T follicular helper cell (primary cell): ENCODE measurements around the gene SLC9A2.

Source experiments
- DNase-seq: peaks from one replicate; pipeline ENCODE4 v3.0.0-alpha.2; 2020; ENCODE audit warnings: low read depth

The SLC9A2 gene

DNA sequence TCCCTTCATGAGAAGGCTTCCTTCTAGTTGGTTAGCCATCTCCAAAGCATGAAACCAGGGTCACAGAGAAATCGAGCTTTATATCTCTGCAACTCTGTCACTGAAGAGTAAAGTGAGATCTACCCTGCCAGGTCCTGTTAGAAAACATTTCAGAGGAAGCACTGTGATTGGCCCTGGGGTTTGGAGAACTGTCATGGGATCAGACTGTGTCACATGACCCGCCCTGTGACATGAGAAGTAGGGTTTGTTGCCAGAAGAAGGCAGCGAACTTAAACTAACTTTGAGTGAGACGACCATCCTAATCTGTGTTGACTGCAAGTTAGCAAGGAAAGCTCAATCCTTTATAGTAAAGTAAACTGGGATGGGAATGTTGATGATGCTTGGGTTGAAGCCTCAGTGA is 55.5 kb downstream of the SLC9A2 start:
- DNase-seq, result no peak

DNA sequence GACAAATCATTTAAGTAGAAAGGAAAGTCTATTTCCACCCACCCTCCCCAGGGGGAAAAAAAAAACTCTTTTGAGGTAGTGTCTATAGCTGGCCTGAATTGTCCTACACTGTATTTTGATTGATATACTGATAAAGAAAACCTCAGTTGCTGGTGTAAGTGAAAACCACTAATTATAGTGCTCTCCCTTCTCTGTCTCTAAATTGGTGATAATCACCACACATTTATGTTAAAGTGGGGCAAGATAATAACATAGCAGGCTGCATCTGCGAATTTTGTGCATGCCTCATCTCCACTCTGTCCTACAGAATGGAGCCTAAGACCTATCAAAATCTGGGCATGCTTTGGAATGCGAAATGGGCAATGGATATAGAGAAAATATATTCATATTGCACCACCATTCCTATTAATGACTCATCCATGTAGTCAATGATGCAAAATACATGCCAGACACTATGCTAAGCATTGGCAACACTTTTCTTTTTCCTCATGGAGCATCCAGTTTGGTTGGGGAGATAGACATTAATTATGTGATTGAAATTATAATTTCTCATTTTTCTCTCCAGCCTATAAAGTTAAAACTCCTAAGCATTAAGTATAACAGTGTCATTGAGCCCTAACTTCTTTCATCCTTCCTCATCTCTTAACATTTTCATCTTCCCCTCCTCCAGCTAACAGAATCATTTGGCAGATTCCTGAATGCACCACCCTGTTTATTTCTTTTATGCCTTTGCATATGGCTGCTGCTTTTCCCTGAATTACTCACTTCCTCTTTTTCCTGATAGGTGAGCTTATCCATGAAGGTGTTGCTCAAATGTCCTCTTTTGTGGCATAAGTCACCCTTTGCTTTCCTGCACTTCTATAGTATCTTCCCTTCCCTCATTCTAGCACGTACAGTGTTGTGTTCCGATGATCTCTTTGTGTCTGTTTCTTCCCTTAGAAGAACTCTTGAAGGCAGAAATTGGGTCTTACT is 58.2 kb downstream of the SLC9A2 start:
- no peak for DNase-seq

DNA sequence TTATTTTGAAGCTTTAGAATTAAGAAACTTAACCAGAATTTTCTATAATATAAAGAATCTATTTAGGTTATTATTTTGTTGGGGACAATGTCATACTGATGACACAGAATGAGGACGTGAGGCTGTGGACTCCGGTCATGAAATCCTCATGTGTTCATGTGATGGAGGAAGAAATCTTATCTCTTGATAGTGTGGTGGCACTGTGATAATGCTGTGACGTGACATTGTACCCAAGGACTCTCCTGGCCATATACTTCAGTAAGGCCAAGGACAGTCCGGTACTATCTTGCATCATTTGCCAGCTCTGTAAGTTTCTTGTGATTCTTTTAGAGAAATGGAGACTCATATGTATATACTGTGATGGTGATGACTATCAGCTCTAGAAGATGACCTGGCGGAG is 59.1 kb downstream of the SLC9A2 start:
- no peak for DNase-seq

DNA sequence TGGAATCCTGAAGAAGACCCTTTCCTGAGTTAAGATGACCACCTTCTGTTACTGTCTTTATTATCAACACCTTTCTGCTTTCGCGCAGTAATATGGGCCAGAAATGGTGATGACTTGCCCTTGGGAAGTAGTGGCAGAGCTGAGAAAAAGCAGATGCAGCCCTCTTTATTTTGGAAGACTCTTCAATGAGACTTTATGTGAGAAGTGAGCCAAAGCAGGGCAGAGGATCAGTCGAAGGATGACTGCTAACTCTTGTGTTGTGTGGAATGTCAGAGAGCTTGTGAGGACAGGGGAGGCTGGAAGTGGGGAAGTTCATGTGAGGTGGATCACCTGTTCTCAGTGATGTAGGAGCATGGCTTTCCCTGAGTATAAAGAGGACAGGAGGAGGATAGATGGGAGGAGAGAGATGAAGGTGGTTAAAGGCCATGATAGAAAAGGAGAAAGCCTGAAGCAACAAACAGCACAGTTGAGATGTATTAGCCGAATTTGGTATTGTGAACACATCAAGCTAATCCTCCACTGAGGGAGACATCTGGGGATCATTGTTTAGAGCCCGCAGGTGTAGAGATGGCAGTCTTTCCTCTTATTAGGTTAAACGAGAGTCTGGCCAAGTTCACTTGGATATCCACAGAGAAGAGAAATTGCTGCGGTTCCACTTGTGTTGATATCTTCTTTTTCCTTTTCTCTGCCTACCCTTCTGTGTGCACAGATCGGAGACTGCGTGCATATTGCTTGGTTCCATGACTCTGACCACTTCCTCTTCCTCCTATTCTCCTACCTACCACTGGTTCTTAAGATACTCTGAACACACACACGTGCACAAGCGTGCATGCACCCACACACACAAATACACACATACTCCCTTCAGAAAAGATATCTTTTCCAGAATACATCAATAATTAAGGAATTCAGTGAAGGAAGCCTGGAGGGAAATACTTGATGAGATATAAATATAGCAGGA is 67.4 kb downstream of the SLC9A2 start:
- DNase-seq, result no peak

DNA sequence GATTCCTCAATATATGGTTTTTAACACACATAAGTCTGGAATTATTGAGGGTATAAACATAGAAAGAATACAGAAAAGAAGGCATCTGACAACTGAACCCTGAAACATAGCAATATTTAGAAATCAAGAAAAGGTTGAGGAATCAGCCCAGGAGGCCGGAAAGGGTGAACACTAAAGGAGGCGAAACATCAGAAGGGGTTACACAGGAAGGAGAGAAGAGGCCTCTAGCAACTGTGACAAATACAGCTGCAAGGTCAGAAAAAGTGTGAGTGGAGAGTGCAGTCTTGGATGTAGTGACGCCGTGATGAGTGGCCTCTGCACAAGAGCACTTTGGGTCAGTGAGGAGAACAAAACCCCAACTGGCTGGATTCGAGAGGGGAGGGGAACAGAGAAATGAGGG is 70.7 kb downstream of the SLC9A2 start:
- DNase-seq, result no peak

DNA sequence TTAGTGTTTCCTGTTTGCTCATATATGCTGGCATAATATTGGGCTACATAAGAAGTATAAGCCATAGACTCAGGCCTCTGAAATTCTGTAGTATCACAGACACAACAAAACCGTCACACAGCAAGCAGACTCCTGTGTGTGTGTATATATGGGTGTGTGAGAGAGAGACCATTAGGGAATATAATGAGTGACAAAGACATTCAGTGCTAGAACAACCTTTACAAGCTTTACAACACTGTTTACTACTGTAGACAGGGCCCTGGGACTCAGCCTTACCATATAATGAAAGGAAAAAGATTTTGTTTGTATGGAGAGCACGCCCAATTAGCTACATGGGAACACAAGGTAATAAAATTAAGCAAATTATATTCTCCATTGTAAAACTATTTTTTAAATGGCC is 77.1 kb downstream of the SLC9A2 start:
- no peak for DNase-seq

DNA sequence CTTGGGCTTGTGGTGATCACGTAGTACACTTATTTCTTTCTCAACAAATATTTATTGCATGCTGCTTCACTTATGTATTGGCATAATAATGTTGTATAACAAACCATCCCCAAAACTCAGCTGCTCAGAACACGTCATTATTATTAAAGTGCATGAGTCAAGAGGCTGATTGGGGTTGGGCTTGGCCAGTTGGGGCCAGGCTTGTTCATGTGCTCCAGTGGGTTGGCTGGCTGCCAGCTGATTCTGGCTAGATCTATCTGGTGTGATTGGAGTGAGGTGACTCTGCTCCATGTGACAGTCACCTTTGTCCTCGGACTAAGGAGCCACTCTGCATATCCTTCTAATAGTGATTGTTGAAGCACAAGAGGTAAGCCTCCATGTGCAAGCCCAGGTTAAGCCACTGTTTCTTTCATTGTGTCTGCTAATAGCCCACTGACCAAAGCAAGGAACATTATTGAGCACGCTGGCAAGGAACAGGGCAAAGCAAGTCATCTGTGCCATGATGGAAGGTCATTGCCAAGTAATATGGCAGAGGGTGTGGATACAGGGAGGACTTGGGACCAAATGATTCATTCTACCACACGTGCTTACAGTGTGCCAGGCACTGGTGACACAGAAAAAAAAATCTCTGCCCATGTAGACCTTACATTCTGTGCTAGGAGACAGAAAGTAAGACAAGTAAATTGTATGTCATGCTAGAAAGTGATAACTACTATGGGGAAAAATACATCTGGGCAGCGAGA is 79.2 kb downstream of the SLC9A2 start:
- DNase-seq, result no peak

DNA sequence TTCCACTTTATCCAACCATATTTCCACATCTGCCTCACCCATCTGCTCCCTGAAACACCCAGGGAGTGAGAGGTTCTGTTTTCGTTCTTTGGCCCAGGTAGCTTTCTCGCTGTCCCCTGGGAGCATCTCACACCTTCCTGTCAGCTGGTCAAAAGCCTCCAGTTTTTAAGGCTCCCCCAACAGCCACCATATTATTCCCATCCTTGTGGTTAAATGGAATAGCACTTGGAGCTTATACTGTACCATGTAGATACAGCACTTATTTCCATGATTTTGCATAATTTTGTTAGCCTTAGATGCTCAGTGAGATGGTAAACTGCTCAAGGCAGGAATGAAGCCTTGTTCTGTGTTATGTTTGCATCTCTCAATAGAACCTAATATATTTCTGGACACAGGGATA is 84.0 kb downstream of the SLC9A2 start:
- DNase-seq, result no peak

DNA sequence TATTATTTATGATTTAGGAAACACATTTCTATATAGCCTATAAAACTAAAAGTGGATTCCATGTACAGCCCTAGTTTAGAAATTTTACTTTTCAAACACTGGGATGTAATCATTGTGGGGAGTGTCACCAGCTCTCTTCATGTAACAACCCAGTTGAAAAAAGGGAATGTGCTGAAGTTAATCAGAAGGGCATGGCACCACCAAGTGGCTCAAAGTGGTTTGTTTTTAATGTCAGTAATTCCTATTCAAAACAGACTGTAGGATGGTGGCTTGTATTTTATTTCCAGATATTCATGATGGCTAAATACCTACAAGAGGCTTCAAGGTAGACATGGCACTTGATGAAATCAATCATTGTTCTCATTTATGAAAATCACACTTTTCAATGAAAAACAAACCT is 84.4 kb downstream of the SLC9A2 start:
- DNase-seq, result no peak

DNA sequence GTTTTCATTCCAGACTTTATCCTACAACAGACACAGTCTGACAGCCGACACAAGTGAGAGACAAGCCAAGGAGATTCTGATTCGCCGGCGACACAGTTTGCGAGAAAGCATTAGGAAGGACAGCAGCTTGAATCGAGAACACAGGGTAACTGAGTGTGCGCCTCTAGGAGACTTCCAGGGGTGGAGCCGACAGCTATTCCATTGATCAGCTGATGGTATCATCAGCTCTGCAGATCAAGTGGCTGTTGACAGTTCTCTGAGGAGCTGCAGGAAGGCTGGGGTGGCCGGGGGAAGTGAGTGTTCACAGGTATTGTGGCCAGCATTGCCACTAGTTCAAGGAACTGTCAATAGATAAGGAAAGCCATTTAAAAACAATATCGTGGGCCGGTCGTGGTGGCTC is 85.2 kb downstream of the SLC9A2 start:
- DNase-seq, result no peak

DNA sequence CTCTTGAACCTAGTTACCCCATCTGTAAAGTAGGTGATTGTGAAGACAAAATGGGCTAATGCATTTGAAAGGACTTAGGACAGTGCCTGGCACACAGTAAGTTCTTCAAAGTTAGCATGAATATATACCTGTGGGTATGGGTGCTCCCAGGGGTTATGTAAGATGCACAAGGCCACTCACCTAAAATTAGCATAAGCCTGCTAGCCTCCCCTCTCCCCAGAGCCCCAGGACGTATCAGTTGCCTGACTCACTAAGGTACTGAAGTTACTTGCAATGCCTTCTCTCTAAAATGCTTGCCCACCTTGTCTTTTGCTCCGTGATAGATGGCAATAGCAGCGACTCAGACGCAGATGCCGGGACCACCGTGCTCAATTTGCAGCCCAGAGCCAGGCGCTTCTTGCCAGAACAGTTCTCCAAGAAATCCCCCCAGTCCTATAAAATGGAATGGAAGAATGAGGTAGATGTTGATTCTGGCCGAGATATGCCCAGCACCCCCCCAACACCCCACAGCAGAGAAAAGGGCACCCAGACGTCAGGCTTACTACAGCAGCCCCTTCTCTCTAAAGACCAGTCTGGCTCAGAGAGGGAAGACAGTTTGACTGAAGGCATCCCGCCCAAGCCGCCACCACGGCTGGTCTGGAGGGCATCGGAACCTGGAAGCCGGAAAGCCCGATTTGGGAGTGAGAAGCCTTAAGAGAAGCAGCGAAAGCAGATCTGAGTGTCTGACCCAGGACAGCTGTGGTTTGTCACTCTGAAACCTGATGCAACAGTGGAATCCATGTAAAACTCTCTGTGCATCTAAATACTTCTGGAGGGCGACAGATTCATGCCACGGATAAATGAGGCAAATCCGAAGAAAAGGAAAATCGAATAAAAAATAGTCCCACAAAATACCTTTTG is 88.7 kb downstream of the SLC9A2 start:
- DNase-seq, result no peak

DNA sequence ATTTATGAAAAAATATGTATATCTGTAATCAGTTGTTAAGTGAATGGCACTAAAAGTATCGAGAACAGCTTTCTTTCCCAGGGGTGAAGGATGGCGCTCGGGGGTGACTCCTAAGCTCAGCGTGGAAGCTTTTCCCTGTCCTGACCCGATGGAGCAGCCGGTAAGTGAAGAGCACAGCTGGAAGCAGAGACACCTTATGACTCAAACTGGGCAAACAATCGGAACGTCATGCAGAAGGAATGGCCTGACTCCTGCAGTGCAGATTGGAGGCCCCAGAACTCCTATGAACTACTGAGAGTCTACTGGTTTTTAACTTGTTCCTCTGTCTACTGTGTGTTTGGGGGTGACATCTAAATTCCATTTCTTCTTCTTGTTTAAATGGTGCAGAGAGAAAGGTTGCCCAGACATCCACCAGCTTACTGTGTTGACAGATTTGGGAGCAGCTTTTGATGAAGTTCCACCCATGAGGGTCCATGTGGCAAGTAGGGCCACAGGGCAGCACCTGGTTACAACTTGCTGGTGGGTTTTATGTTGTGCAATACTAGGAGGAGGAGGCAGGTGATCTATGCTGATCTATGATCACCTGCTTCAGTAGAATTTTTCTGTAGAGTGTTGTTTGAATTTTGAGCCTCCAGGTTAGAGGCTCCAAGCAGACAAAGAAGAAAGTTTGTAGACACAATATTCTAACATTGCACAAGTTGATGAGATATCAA is 89.7 kb downstream of the SLC9A2 start:
- DNase-seq, result no peak

DNA sequence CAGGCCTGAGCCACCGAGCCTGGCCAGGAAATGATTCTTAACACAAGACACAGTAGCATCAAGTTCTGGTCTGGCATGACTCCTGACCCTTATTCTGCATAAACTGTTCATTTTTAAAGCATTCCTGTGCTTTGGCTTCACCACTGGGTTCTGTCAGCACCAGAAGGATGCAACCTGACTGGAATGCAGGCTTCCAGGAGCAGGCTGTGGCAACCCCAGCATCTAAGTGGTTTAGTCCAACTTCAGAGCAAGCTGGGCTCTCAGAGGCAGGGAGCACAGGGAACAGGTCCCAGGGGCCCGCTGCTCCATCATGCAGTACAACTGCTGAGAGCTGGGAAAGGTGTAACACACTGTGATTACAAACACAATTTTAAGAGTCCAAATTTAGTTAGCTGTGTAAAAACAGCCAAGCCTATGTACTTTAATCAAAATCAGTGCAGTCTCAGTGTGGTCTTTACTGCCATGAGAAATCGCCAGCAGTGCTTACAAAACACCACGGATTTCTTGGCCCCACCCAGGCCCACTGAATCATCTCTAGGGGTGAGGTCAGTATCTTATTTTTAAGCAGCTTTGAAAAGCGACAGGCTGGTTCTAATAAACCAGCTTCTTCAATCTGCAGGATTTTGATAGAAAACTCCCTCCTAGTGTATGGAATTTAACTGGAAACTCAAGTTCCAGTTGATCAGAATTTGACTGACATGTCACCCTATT is 98.1 kb downstream of the SLC9A2 start:
- DNase-seq, result no peak

DNA sequence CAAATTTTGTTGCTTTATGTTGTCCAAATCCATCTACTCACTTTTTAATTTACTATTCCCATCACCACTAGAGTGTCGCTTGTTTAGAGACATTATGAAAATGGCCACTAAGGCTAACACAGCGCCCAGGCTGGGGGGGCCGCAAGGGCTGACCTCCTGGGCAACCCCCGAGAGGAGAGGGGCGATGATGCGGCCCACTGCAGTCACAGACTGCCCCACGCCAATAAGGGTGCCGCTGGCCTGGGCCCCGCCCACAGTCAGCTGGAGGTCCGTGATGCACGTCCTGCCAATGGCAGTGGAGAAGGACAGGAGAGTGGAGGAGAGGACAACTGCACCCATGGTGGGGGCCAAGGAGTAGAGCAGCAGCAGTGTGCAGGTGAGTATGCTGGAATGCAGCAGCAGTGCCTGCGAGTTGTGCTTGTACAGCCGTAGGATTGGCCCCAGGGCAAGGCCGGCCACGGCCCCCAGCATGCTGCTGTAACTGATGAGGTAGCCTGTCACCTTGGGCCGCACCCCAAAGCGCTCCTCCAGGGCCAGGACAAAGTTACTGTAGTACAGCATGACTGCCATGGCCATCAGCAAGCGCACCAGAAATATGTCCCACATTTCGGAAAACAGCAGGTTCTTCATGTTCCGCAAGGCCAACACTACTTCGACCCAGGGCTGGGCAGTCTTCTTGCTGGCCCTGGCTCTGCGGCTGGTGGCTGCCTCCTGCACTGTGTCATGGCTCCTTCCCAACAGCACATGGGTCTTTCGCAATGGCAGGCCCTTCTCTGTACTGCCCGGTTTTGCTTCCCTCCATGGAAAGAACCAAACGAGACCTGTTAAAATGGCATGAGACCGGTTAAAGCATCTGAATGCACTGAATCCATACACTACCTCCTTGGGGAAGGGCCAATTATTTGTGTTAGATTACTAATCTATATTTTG is 99.3 kb downstream of the SLC9A2 start:
- no peak for DNase-seq

DNA sequence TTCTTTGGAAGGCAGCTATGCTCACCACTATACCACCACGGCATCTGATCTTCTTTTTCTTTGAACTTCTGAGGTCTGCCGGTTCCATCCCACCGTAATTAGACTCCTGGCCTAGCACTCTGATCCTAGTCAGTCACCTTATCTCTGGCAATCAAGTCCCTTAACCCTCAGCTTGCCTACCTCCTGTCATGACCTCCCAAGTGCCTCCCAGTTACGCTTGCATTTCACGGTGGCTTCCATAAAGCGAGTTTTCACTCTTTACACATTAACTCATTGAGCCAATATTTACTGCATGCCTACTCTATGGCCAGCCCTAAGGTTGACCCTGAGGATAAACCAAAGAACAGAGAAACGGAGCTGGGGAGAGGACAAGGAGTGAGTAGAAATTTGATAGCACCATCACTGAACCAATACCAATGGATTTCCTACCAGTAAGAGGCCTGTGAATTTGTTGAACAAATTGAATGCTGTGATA is 104.7 kb downstream of the SLC9A2 start:
- no peak for DNase-seq

DNA sequence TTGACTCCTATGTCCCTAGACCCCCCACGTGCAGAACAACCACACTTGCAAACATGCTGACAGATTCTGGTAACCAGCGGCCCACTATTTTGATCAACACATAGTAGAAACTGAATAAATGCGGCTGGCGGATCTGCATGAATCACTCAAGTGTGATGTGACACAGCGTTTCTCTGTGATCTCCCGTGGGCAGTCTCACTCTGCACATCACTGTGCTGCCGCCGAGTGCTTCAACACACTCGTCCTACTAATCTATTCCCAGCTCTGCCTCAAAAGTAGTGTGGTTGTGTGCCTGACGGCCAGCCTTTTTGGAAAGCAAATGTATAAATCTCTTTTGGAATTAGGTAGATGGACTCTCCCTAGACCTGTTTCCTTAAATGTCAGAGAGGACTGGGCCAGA is 105.2 kb downstream of the SLC9A2 start:
- DNase-seq, result no peak

DNA sequence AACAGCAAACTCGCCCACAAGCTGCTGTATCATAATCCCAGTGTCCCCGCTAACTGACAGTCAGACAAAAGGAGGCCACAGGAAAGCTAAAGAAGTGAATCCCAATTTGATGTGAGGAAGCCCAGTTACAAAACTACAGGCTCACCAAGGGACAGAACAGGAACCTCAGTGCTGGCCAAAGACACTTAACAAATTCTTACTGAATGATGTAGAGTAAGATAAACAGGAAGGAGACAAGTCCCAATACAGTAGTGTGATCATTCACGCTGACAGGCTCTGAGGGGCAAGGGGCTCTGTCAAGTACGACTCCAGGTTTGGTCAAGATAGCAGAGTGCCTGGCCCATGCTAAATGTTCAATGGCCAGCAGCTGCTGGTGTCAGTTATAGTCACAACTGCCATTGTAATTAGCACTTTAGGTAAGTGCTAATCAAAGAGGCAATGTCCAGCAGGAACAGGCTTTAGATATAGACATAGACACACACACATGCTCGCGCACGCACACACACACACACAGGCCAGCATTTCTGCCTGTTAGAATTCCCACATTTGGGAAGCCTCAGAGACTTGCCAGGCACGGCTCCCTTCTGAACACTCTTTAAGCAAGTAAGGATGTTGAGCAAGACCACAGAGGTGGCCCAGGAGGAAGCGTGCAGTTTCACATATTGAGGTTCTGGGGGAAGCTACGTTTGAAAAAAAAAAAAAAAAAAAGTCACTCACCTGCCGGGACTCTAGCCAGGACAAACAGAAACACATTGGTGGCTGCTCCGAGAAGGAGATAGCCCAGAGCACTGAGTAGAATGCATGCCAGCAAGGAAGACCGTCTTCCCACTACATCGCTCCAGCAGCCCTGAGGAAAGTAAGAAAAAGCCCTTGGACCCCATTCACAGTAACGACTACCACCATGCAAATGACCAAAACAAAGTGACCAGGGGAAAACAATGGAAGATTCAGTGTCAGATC is 107.1 kb downstream of the SLC9A2 start:
- no peak for DNase-seq
